Progenitor cell of endocrine pancreas (in vitro differentiated cells): ENCODE data around the gene SLAIN2. TPM values are rescaled to one million over a fixed set of nuclear protein-coding genes. Genes with fewer than 3 reads are reported as not detected.

Experiments
- DNase-seq: peaks from one replicate; pipeline ENCODE4 v3.0.0; 2021; ENCODE audit warnings: low spot score; ENCODE audit not compliant: unreplicated experiment
- H3K27ac Mint-ChIP-seq: 2 replicates; pipeline ENCODE4 v1.8.0; 2021; ENCODE audit warnings: mild to moderate bottlenecking, moderate library complexity, mixed read lengths
- H3K27me3 Mint-ChIP-seq: 2 replicates; pipeline ENCODE4 v1.8.0; 2021; ENCODE audit warnings: mixed read lengths
- H3K36me3 Mint-ChIP-seq: 2 replicates; pipeline ENCODE4 v1.8.0; 2022; ENCODE audit warnings: mixed read lengths; ENCODE audit not compliant: insufficient read depth
- H3K4me1 Mint-ChIP-seq: 2 replicates; pipeline ENCODE4 v1.8.0; 2021; ENCODE audit warnings: low read depth, mixed read lengths
- H3K4me3 Mint-ChIP-seq: 2 replicates; pipeline ENCODE4 v1.8.0; 2021; ENCODE audit warnings: low read depth, mild to moderate bottlenecking, moderate library complexity, mixed read lengths
- H3K9me3 Mint-ChIP-seq: 2 replicates; pipeline ENCODE4 v1.8.0; 2021; ENCODE audit warnings: low read depth, mixed read lengths
- CTCF ChIP-seq: fragments of 200-600 bp; sonication (generic); IDR thresholded peaks from one replicate; pipeline ENCODE4 v1.5.0; 2021; ENCODE audit warnings: antibody characterized with exemption, mild to moderate bottlenecking; ENCODE audit not compliant: unreplicated experiment
- total RNA-seq: library from RNA; stranded (reverse); gene quantifications from 2 replicates; pipeline ENCODE4 v1.2.1, GENCODE V29; 2021

SLAIN2 gene
- total RNA-seq, 1 donor from 2014 or later: 54.5 TPM

GRCh38 chr4:48375651-48376304 lies 34.4 kb downstream of the SLAIN2 start:
- no peaks in the 10 kb centered on the region for H3K9me3 Mint-ChIP-seq
- no peak for TF ChIP-seq CTCF
- no peak for DNase-seq
- peaks cover 4% of the 10 kb centered on the region for H3K36me3 Mint-ChIP-seq
- no peaks in the 10 kb centered on the region for H3K27me3 Mint-ChIP-seq
- H3K27ac Mint-ChIP-seq: peak overlapping the region; percentile 33
- H3K4me1 Mint-ChIP-seq: peaks cover 7% of the 10 kb centered on the region
- H3K4me3 Mint-ChIP-seq: no peak overlapping the region

GRCh38 chr4:48379587-48380180 lies 38.4 kb downstream of the SLAIN2 start:
- Mint-ChIP-seq H3K9me3 (no peaks in the 10 kb centered on the region), H3K4me1 (peaks cover 7% of the 10 kb centered on the region), H3K27ac (no peak overlapping the region), H3K27me3 (no peaks in the 10 kb centered on the region), H3K36me3 (peaks cover 6% of the 10 kb centered on the region), H3K4me3 (no peak overlapping the region)
- TF ChIP-seq CTCF: no peak
- no peak for DNase-seq

- H3K9me3 Mint-ChIP-seq: no peaks in the 10 kb centered on the region
- no peaks in the 10 kb centered on the region for H3K27me3 Mint-ChIP-seq
- no peak overlapping the region for H3K4me3 Mint-ChIP-seq
- no peak overlapping the region for H3K27ac Mint-ChIP-seq
- no peak for TF ChIP-seq CTCF
- H3K36me3 Mint-ChIP-seq: peaks cover 9% of the 10 kb centered on the region
- peaks cover 3% of the 10 kb centered on the region for H3K4me1 Mint-ChIP-seq
- DNase-seq: no peak
These were observed 39.3 kb downstream of the SLAIN2 start for GRCh38 chr4:48380583-48381167.

GRCh38 chr4:48388525-48389154 lies 47.3 kb downstream of the SLAIN2 start:
- no peak overlapping the region for H3K4me3 Mint-ChIP-seq
- H3K36me3 Mint-ChIP-seq: peaks cover 10% of the 10 kb centered on the region
- H3K27me3 Mint-ChIP-seq: no peaks in the 10 kb centered on the region
- no peak for TF ChIP-seq CTCF
- H3K4me1 Mint-ChIP-seq: no peaks in the 10 kb centered on the region
- DNase-seq: no peak
- H3K9me3 Mint-ChIP-seq: no peaks in the 10 kb centered on the region
- no peak overlapping the region for H3K27ac Mint-ChIP-seq

- H3K36me3 Mint-ChIP-seq: peaks cover 51% of the 10 kb centered on the region
These were observed 54.7 kb downstream of the SLAIN2 start for GRCh38 chr4:48396043-48396442.

More at GRCh38 chr4:48396043-48396442, 54.7 kb downstream of the SLAIN2 start:
- DNase-seq: no peak
- H3K27me3 Mint-ChIP-seq: no peaks in the 10 kb centered on the region
- H3K4me1 Mint-ChIP-seq: peaks cover 4% of the 10 kb centered on the region
- peaks cover 29% of the 10 kb centered on the region for H3K9me3 Mint-ChIP-seq
- no peak overlapping the region for H3K27ac Mint-ChIP-seq
- TF ChIP-seq CTCF: no peak
- H3K4me3 Mint-ChIP-seq: no peak overlapping the region
